Mammary epithelial cell (primary cell): Measurements from ENCODE around the gene SHBG.

ENCODE experiments used
- CTCF ChIP-seq, 2 donors: IDR thresholded peaks in 1 of 2; conservative IDR thresholded peaks in 1 of 2; 2 replicates each; pipeline ENCODE4 v1.5.1; 2011 to 2012; ENCODE audit warnings: inconsistent platforms in 2 of 2, low read length in 2 of 2, mild to moderate bottlenecking in 2 of 2, control low read depth in 1 of 2, low read depth in 1 of 2; ENCODE audit not compliant: insufficient read depth in 1 of 2; ENCODE audit errors: extremely low read depth in 1 of 2
- EZH2 ChIP-seq: IDR thresholded peaks from 2 replicates; pipeline ENCODE4 v1.6.1; 2012; ENCODE audit warnings: low read length, inconsistent platforms, borderline replicate concordance

GRCh38 chr17:7636163-7636562 is 6.2 kb downstream of the SHBG start:
- TF ChIP-seq EZH2 (no peak), CTCF (conservative IDR thresholded peaks at IDR 0.05 in 1 of 2, IDR thresholded peaks at IDR 0.05 in 1 of 2; ENCODE audit: extremely low read depth in 1 of 2, insufficient read depth in 1 of 2, low read depth in 1 of 2, low read length in 2 of 2) (no peak)
